GM23338 (cell line): ENCODE results near the gene OR2G2. TPM values are rescaled to one million over a fixed set of nuclear protein-coding genes. Genes with fewer than 3 reads are reported as not detected.

Experiments
- ATAC-seq: fragments of 200-7000 bp; cut with Tn5 transposase; 3 replicates; pipeline ENCODE4 v1.9.1; 2020
- DNase-seq: peaks from one replicate; pipeline ENCODE4 v3.0.0-alpha.2; 2015; ENCODE audit warnings: low spot score
- H2AFZ ChIP-seq: fragments of 200-600 bp; sonication (generic); 2 replicates; pipeline ENCODE4 v1.8.0; 2016; ENCODE audit warnings: antibody characterized with exemption, mild to moderate bottlenecking, moderate library complexity
- H3F3A ChIP-seq: fragments of 200-600 bp; sonication (generic); replicated peaks from 2 replicates; pipeline ENCODE4 v1.8.0; 2017; ENCODE audit warnings: antibody characterized with exemption, mixed run types, low read depth
- H3K27ac ChIP-seq: fragments of 200-600 bp; sonication (generic); 2 replicates; pipeline ENCODE4 v1.6.1; 2016; ENCODE audit warnings: low read depth
- H3K27me3 ChIP-seq: fragments of 200-600 bp; sonication (generic); 2 replicates; pipeline ENCODE4 v1.8.0; 2016; ENCODE audit warnings: mild to moderate bottlenecking, mixed run types, moderate library complexity; ENCODE audit not compliant: insufficient read depth
- H3K36me3 ChIP-seq: fragments of 200-600 bp; sonication (generic); 2 replicates; pipeline ENCODE4 v1.8.0; 2016; ENCODE audit warnings: mild to moderate bottlenecking; ENCODE audit not compliant: insufficient read depth
- H3K4me1 ChIP-seq: fragments of 200-600 bp; sonication (generic); 2 replicates; pipeline ENCODE4 v1.8.0; 2016; ENCODE audit warnings: mild to moderate bottlenecking, moderate library complexity; ENCODE audit not compliant: insufficient read depth
- H3K4me2 ChIP-seq: fragments of 200-600 bp; sonication (generic); 2 replicates; pipeline ENCODE4 v1.7.1; 2017; ENCODE audit warnings: mixed run types
- H3K4me3 ChIP-seq: fragments of 200-600 bp; sonication (generic); 2 replicates; pipeline ENCODE4 v1.6.1; 2016; ENCODE audit warnings: mixed run types
- H3K79me2 ChIP-seq: fragments of 200-600 bp; sonication (generic); replicated peaks from 2 replicates; pipeline ENCODE4 v1.8.0; 2017; ENCODE audit warnings: mild to moderate bottlenecking; ENCODE audit not compliant: insufficient read depth
- H3K9me2 ChIP-seq: fragments of 200-600 bp; sonication (generic); 2 replicates; pipeline ENCODE4 v1.8.0; 2017; ENCODE audit not compliant: insufficient read depth
- H4K20me1 ChIP-seq: fragments of 200-600 bp; sonication (generic); replicated peaks from 2 replicates; pipeline ENCODE4 v1.8.0; 2017; ENCODE audit warnings: mild to moderate bottlenecking; ENCODE audit not compliant: insufficient read depth
- H3K27ac Mint-ChIP-seq: 2 replicates; pipeline ENCODE4 v1.8.0; 2020; ENCODE audit warnings: inconsistent platforms, mild to moderate bottlenecking, moderate library complexity, mixed read lengths
- H3K27me3 Mint-ChIP-seq: 3 replicates; pipeline ENCODE4 v1.8.0; 2022; ENCODE audit warnings: low read depth, mild to moderate bottlenecking, moderate library complexity, mixed read lengths, inconsistent platforms; ENCODE audit not compliant: insufficient read depth, poor library complexity
- H3K36me3 Mint-ChIP-seq: 3 replicates; pipeline ENCODE4 v1.8.0; 2021; ENCODE audit warnings: low read depth, mild to moderate bottlenecking, inconsistent platforms, moderate library complexity, mixed read lengths
- H3K4me1 Mint-ChIP-seq: 3 replicates; pipeline ENCODE4 v1.8.0; 2020; ENCODE audit warnings: mild to moderate bottlenecking, inconsistent platforms, mixed read lengths
- H3K4me3 Mint-ChIP-seq: 3 replicates; pipeline ENCODE4 v1.8.0; 2021; ENCODE audit warnings: moderate library complexity, mild to moderate bottlenecking, inconsistent platforms, mixed read lengths
- H3K9me3 Mint-ChIP-seq: 3 replicates; pipeline ENCODE4 v1.8.0; 2020; ENCODE audit warnings: moderate library complexity, mild to moderate bottlenecking, inconsistent platforms, mixed read lengths
- ETS1 ChIP-seq: IDR thresholded peaks from 2 replicates; pipeline ENCODE4 v1.6.1; 2016; ENCODE audit warnings: antibody characterized with exemption
- EZH2 ChIP-seq: fragments of 200-600 bp; sonication (generic); IDR thresholded peaks from one replicate; pipeline ENCODE4 v1.8.0; 2017; ENCODE audit warnings: antibody characterized with exemption, mild to moderate bottlenecking, low read depth; ENCODE audit not compliant: unreplicated experiment
- EZH2phosphoT487 ChIP-seq: fragments of 200-600 bp; sonication (generic); IDR thresholded peaks from one replicate; pipeline ENCODE4 v1.8.1; 2018; ENCODE audit warnings: antibody characterized with exemption; ENCODE audit not compliant: unreplicated experiment
- JUNB ChIP-seq: IDR thresholded peaks from one replicate; pipeline ENCODE4 v1.6.1; 2016; ENCODE audit warnings: antibody characterized with exemption; ENCODE audit not compliant: unreplicated experiment
- POLR2AphosphoS5 ChIP-seq: IDR thresholded peaks from 2 replicates; pipeline ENCODE4 v1.6.1; 2016; ENCODE audit warnings: antibody characterized with exemption, low read depth
- ZNF114 ChIP-seq: fragments of 250-450 bp; sonication (Bioruptor Pico); IDR thresholded peaks from 2 replicates; pipeline ENCODE4 v1.5.0; 2020; ENCODE audit warnings: mild to moderate bottlenecking, moderate library complexity
- ZNF331 ChIP-seq: fragments of 250-450 bp; sonication (Bioruptor Pico); IDR thresholded peaks from 2 replicates; pipeline ENCODE4 v1.5.0; 2020; ENCODE audit warnings: low read depth, mild to moderate bottlenecking, moderate library complexity
- polyA plus RNA-seq: library from polyadenylated mRNA; unstranded; fragments of >200 nt; fragmentation: Nextera tagmentation; extraction: Ambion mirVana; gene quantifications from 2 replicates; pipeline ENCODE4 v1.2.1, GENCODE V29; 2016
- total RNA-seq: library from RNA; depleted of rRNA; stranded (reverse); fragments of >200 nt; shearing (Covaris generic); gene quantifications from 2 replicates; pipeline ENCODE4 v1.2.3, GENCODE V29; 2014
- TF ChIP-seq, protein P1 (sequence below): IDR thresholded peaks from one replicate; pipeline ENCODE4 v1.6.1; 2018; ENCODE audit warnings: antibody characterized with exemption; ENCODE audit not compliant: unreplicated experiment
- TF ChIP-seq, protein P2 (sequence below): fragments of 250-450 bp; sonication (Bioruptor Pico); IDR thresholded peaks from 2 replicates; pipeline ENCODE4 v1.5.0; 2020; ENCODE audit warnings: mild to moderate bottlenecking, moderate library complexity

The OR2G2 gene
- total and polyA plus RNA-seq, 2 experiments from 2014 or later = not detected

DNA sequence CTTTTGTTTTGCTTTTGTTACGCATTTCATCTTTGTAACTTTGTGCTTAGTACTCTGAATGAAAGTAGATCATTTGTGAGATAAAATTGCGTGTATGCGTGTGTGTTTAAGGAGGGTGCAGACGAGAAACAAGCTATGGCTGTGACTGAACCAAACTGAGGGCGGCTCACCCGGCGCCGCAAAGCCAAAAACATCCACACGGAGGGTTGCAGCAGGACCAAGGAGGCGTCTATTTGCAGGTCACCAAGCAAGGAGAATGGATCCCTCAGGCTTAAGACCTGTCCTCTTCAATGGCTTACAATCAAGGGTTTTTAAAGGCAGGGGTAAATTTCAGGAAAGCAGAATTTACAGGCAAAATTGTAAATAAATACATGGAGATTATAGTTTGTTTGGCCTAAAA lies 26.4 kb upstream of the OR2G2 start:
- Mint-ChIP-seq H3K27me3 (no peaks in the 10 kb centered on the region), H3K9me3 (no peaks in the 10 kb centered on the region; the same call in 2 of the 3 replicates), H3K4me1 (peaks cover 10% of the 10 kb centered on the region), H3K4me3 (no peak overlapping the region), H3K27ac (no peak overlapping the region), H3K36me3 (no peaks in the 10 kb centered on the region)
- Histone ChIP-seq H3K79me2 (no peaks in the 10 kb centered on the region), H2AFZ (peak overlapping the region; percentile 97), H3K4me3 (no peak overlapping the region), H3K27ac (no peak overlapping the region), H3F3A (no peaks in the 10 kb centered on the region), H3K27me3 (no peaks in the 10 kb centered on the region), H3K4me2 (peak overlapping the region; percentile 12; the same call in 1 of the 2 replicates), H3K36me3 (no peaks in the 10 kb centered on the region), H4K20me1 (no peaks in the 10 kb centered on the region), H3K9me2 (no peaks in the 10 kb centered on the region), H3K4me1 (peaks cover 9% of the 10 kb centered on the region)
- peak; percentile 84 for ATAC-seq
- TF ChIP-seq ZNF331 (no peak), EZH2phosphoT487 (no peak), ETS1 (no peak), POLR2AphosphoS5 (no peak), JUNB (no peak), EZH2 (no peak), ZNF114 (CRISPR knock-in tag) (no peak)
- TF ChIP-seq, protein P1, sequence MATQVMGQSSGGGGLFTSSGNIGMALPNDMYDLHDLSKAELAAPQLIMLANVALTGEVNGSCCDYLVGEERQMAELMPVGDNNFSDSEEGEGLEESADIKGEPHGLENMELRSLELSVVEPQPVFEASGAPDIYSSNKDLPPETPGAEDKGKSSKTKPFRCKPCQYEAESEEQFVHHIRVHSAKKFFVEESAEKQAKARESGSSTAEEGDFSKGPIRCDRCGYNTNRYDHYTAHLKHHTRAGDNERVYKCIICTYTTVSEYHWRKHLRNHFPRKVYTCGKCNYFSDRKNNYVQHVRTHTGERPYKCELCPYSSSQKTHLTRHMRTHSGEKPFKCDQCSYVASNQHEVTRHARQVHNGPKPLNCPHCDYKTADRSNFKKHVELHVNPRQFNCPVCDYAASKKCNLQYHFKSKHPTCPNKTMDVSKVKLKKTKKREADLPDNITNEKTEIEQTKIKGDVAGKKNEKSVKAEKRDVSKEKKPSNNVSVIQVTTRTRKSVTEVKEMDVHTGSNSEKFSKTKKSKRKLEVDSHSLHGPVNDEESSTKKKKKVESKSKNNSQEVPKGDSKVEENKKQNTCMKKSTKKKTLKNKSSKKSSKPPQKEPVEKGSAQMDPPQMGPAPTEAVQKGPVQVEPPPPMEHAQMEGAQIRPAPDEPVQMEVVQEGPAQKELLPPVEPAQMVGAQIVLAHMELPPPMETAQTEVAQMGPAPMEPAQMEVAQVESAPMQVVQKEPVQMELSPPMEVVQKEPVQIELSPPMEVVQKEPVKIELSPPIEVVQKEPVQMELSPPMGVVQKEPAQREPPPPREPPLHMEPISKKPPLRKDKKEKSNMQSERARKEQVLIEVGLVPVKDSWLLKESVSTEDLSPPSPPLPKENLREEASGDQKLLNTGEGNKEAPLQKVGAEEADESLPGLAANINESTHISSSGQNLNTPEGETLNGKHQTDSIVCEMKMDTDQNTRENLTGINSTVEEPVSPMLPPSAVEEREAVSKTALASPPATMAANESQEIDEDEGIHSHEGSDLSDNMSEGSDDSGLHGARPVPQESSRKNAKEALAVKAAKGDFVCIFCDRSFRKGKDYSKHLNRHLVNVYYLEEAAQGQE = no peak
- TF ChIP-seq, protein P2, sequence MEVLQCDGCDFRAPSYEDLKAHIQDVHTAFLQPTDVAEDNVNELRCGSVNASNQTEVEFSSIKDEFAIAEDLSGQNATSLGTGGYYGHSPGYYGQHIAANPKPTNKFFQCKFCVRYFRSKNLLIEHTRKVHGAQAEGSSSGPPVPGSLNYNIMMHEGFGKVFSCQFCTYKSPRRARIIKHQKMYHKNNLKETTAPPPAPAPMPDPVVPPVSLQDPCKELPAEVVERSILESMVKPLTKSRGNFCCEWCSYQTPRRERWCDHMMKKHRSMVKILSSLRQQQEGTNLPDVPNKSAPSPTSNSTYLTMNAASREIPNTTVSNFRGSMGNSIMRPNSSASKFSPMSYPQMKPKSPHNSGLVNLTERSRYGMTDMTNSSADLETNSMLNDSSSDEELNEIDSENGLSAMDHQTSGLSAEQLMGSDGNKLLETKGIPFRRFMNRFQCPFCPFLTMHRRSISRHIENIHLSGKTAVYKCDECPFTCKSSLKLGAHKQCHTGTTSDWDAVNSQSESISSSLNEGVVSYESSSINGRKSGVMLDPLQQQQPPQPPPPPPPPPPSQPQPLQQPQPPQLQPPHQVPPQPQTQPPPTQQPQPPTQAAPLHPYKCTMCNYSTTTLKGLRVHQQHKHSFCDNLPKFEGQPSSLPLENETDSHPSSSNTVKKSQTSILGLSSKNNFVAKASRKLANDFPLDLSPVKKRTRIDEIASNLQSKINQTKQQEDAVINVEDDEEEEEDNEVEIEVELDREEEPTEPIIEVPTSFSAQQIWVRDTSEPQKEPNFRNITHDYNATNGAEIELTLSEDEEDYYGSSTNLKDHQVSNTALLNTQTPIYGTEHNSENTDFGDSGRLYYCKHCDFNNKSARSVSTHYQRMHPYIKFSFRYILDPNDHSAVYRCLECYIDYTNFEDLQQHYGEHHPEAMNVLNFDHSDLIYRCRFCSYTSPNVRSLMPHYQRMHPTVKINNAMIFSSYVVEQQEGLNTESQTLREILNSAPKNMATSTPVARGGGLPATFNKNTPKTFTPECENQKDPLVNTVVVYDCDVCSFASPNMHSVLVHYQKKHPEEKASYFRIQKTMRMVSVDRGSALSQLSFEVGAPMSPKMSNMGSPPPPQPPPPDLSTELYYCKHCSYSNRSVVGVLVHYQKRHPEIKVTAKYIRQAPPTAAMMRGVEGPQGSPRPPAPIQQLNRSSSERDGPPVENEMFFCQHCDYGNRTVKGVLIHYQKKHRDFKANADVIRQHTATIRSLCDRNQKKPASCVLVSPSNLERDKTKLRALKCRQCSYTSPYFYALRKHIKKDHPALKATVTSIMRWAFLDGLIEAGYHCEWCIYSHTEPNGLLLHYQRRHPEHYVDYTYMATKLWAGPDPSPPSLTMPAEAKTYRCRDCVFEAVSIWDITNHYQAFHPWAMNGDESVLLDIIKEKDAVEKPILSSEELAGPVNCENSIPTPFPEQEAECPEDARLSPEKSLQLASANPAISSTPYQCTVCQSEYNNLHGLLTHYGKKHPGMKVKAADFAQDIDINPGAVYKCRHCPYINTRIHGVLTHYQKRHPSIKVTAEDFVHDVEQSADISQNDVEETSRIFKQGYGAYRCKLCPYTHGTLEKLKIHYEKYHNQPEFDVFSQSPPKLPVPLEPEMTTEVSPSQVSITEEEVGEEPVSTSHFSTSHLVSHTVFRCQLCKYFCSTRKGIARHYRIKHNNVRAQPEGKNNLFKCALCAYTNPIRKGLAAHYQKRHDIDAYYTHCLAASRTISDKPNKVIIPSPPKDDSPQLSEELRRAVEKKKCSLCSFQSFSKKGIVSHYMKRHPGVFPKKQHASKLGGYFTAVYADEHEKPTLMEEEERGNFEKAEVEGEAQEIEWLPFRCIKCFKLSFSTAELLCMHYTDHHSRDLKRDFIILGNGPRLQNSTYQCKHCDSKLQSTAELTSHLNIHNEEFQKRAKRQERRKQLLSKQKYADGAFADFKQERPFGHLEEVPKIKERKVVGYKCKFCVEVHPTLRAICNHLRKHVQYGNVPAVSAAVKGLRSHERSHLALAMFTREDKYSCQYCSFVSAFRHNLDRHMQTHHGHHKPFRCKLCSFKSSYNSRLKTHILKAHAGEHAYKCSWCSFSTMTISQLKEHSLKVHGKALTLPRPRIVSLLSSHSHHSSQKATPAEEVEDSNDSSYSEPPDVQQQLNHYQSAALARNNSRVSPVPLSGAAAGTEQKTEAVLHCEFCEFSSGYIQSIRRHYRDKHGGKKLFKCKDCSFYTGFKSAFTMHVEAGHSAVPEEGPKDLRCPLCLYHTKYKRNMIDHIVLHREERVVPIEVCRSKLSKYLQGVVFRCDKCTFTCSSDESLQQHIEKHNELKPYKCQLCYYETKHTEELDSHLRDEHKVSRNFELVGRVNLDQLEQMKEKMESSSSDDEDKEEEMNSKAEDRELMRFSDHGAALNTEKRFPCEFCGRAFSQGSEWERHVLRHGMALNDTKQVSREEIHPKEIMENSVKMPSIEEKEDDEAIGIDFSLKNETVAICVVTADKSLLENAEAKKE (CRISPR knock-in tag) = no peak
- DNase-seq = peak; percentile 51
